Activated naive CD4-positive, alpha-beta T cell treated with anti-CD3 and anti-CD28 coated beads, Interleukin-2, amount 50 U/mL, for 72 hours (primary cell): ENCODE measurements around the gene PABPN1L. TPM values are rescaled to one million over a fixed set of nuclear protein-coding genes. Genes with fewer than 3 reads are reported as not detected.
A peak's percentile ranks its signal among the peaks of the same experiment; 100 is the strongest.

ENCODE experiments used
- ATAC-seq, 2 donors: fragments of 150-1000 bp; cut with Tn5 transposase; 2 replicates each; pipeline ENCODE4 v1.10.0; 2021; ENCODE audit warnings: mild to moderate bottlenecking in 2 of 2, moderate library complexity in 2 of 2
- DNase-seq, 2 donors: peaks; one replicate each; pipeline ENCODE4 v3.0.0; 2021 to 2022; ENCODE audit warnings: low spot score in 2 of 2
- H3K27ac Mint-ChIP-seq, 2 donors: one replicate each; pipeline ENCODE4 v1.8.0; 2022; ENCODE audit warnings: mild to moderate bottlenecking in 2 of 2, mixed read lengths in 2 of 2
- H3K36me3 Mint-ChIP-seq, 2 donors: one replicate each; pipeline ENCODE4 v1.8.0; 2022; ENCODE audit warnings: mixed read lengths in 2 of 2
- H3K9me3 Mint-ChIP-seq, 2 donors: one replicate each; pipeline ENCODE4 v1.8.0; 2022; ENCODE audit warnings: mixed read lengths in 2 of 2
- total RNA-seq, 2 donors: library from RNA; stranded (reverse); gene quantifications; one replicate each; pipeline ENCODE4 v1.2.3, GENCODE V29; 2022

PABPN1L gene
- total RNA-seq, 2 donors from 2014 or later, result not detected

DNA sequence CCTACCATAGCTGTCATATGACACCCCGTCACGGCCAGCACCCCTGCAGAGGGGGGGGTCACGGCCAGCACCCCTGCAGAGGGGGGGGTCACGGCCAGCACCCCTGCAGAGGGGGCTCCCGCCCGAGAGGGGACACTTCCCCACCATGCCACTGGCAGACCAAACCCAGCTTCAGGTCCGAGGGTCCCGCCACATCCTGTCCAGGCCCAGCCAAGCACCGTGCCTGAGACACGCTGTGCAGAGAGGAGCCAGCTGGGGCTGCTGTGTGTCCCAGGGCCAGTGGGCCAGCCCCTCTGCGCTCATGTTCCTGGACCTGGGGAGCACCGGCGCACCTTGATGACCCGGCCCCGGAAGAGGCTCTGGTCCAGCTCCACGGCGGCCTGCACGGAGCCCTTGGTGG, 1.9 kb downstream of the PABPN1L start:
- Mint-ChIP-seq H3K27ac (no peak overlapping the region), H3K36me3 (peaks cover 0 to 6% of the 10 kb centered on the region in 2 donors), H3K9me3 (no peaks in the 10 kb centered on the region)
- peak in 1 of 2 donors; percentile 28 for ATAC-seq
- DNase-seq, result no peak

DNA sequence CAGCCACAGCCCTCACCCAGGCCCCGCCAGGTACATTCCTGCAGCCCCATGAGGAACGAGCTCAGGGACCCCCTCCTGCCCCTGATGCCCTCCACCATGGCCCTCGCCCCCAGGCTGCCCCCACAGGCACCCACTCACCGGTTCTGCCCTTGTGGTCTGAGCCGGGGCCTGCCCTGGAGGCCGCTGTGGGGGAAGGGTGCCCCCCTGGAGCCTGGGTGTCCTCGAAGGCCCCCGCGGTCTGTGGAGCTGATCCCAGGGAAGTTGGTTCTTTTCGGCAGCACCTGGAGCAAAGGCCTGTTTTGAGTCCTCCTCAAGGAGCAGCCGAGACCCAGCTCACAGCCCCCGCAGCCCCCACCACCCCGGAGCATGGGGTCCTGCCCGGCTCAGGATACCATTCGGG, 2.4 kb downstream of the PABPN1L start:
- Mint-ChIP-seq H3K36me3 (peaks cover 0 to 6% of the 10 kb centered on the region in 2 donors), H3K27ac (no peak overlapping the region), H3K9me3 (no peaks in the 10 kb centered on the region)
- no peak for DNase-seq
- no peak for ATAC-seq

DNA sequence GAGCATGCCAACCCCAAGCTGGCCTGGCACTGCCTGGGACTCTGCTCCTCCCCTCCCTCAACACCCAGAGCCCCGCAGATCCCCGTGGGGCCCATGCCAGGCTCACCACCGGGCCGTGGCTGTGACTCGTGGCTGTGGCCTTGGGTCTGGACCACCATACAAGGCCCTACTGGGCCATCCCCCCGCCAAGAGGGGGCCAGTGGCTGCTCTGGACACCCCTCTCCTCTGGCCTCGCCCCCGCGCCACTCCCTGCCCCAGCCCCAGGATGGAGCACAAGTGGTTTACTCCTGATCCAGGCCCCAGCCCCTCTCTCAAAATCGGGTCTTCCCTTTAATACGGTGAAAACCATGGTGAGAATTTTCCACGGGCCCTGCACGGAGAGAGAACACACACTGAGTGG, 3.0 kb downstream of the PABPN1L start:
- no peak for DNase-seq
- Mint-ChIP-seq H3K36me3 (peaks cover 0 to 6% of the 10 kb centered on the region in 2 donors), H3K9me3 (no peaks in the 10 kb centered on the region), H3K27ac (no peak overlapping the region)
- no peak for ATAC-seq

DNA sequence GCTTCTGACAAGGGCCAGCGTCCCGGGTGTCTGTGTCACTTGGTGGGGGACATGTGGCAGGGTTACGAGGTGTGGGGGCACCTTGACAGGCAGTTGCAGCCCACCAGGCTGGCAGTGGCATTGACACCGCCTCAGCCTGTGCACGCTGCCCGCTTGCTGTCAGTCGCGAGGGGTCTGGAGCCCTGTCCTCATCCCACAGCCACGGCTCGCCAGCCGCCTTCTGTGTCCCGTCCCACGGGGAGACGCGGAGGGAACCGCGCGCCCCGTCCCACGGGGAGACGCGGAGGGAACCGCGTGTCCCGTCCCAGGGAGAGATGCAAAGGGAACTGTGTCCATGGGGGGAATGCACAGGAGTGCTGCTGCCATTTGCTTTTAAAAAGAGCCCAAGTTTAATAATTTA, 3.5 kb downstream of the PABPN1L start:
- no peak for DNase-seq
- H3K27ac Mint-ChIP-seq, result no peak overlapping the region
- no peaks in the 10 kb centered on the region for H3K9me3 Mint-ChIP-seq
- peaks cover 0 to 6% of the 10 kb centered on the region in 2 donors for H3K36me3 Mint-ChIP-seq
- ATAC-seq, result no peak

DNA sequence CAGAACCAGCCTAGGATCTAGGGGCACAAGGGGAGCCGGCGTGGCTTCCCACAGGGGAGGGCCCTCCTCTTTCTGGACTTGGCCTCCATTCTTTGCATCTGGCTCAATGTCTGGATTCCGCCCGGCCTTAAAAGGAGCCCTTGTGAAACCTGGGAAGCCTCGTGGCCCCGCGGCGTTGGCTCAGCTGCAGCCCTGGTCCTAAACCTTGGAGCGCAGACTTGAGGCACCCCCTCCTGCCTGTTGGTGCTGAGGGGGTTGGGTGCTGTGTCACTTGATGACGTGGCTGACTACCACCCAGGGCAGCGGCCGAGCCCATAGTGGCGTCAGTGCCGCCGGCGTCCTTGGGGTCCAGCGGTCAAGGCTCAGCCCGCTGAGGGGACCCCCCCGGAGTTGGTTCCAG, 5.1 kb downstream of the PABPN1L start:
- DNase-seq (no peak), ATAC-seq (no peak)
- peaks cover 7 to 16% of the 10 kb centered on the region in 2 donors for H3K36me3 Mint-ChIP-seq
- H3K27ac Mint-ChIP-seq, result no peak overlapping the region
- H3K9me3 Mint-ChIP-seq, result no peaks in the 10 kb centered on the region

DNA sequence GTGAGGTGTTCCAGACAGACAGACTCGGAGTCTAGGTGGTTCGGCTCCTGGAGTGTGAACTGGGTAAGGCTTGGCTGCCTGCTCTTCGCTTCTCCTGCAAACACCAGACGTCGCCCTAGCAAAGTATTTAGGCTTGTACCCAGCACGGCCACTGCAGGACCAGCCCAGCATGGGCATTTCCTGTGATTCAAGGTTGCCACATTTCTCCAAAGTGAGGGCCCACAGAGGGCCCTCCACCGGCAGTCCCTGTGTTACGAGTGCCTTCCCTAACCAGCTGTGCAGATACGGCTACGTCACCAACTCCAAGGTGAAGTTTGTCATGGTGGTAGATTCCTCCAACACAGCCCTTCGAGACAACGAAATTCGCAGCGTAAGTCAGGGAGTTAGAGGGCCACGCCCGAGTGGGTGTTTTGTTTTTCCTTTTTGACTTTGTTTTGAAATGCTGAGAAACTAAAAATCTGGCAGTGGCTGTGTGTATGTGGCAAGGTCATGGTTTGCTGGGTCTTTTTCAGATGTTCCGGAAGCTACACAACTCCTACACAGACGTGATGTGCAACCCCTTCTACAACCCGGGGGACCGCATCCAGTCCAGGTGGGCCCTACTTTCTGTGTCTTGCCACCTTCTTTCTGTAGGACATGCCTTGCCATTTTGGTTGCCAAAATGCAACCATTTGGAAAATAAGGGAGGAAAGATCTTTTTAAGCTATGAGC, 6.9 kb downstream of the PABPN1L start:
- Mint-ChIP-seq H3K9me3 (no peaks in the 10 kb centered on the region), H3K36me3 (peaks cover 7 to 16% of the 10 kb centered on the region in 2 donors), H3K27ac (no peak overlapping the region)
- no peak for DNase-seq
- no peak for ATAC-seq

DNA sequence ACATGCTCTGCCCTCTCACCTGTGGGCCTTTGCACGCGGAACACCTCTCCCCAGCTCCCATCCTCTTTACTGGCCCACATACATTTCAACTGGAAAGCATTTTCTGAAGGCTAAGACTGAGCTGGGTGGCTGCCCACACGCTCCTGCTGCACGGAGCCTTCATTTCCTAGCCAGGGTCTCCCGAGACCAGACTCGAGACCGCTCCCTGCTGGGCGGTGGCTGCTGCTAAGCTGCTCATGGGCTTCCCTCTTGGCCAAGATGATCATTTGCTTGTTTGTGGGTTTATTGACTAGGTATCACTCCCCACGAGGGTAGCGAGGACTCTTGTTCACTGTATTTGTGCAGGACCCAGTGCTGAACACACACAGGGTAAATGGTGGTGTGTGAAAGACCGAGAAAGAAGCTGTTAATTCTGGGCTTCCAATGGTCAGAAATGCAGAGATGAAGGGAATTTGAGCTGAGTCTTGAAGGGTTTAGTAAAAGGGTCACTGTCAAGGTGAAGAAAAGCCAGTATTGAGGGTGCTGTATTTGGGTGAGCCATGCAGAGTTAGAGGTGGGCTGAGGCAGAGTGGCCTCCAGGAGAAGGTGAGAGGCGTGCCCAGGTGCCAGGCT, 8.6 kb downstream of the PABPN1L start:
- ATAC-seq (peak; percentile 52 to 65), DNase-seq (peak; percentile 71 to 77)
- H3K9me3 Mint-ChIP-seq, result no peaks in the 10 kb centered on the region
- H3K36me3 Mint-ChIP-seq, result peaks cover 7 to 16% of the 10 kb centered on the region in 2 donors
- H3K27ac Mint-ChIP-seq, result peak overlapping the region; percentile 90 to 97

DNA sequence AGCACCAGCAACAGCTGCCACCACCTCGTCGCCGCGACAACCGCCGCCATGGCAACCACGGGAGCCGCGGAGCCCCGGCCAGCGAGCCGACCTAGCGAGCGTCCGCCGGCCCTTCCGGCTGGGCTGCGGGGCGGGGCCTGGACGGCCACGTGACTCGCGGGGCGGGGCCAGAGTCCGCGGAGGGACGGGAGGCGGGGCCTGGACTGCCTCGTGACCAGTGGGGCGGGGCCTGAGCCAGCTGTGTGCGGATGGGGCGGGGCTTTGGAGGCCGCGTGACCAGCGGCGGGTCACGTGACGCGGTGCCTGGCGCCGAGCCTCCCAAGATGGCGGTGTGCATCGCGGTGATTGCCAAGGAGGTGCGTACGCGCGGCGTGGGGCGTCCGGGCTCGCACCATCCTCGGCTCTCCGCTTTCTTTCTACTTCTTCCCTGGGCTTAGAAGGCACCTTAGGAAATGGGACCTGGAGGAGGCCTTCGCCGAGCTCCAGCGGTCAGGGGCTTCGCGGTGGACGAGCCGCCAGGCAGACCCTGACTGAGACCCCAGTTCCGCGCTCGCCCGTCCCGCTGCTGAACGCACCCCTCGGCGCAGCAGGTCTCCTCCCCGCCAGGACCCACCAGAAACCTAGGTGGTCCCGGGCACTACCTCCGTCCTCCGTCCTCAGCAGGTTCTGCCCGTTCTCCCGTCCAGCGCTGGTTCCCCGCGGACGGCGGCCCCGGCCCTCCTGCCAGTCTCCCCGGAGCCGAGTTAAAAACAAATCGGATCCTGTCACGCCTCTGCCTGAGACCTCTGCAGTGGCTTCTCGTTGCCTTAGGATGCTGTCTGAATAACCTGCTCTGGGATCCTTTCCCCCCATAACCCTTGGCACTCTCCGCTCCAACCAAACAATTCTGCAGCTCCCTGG, 9.4 kb downstream of the PABPN1L start, which contains the start of the genes GALNS and TRAPPC2L:
Gene GALNS, minus strand, starts transcription at position 120 of the 900 bp plus-strand sequence. Its CDS starts 70 bp downstream, at position 50.
Gene TRAPPC2L, plus strand, starts transcription at position 300 of the 900 bp plus-strand sequence. Its CDS starts 24 bp downstream, at position 324.
- H3K27ac Mint-ChIP-seq, result peak within 1 kb of the TSS; percentile 90 to 97
- DNase-seq (peak; percentile 99 to 100), ATAC-seq (peak; percentile 72 to 91)
- H3K36me3 Mint-ChIP-seq, result peaks cover 7 to 16% of the 10 kb centered on the region in 2 donors
- no peaks in the 10 kb centered on the region for H3K9me3 Mint-ChIP-seq

DNA sequence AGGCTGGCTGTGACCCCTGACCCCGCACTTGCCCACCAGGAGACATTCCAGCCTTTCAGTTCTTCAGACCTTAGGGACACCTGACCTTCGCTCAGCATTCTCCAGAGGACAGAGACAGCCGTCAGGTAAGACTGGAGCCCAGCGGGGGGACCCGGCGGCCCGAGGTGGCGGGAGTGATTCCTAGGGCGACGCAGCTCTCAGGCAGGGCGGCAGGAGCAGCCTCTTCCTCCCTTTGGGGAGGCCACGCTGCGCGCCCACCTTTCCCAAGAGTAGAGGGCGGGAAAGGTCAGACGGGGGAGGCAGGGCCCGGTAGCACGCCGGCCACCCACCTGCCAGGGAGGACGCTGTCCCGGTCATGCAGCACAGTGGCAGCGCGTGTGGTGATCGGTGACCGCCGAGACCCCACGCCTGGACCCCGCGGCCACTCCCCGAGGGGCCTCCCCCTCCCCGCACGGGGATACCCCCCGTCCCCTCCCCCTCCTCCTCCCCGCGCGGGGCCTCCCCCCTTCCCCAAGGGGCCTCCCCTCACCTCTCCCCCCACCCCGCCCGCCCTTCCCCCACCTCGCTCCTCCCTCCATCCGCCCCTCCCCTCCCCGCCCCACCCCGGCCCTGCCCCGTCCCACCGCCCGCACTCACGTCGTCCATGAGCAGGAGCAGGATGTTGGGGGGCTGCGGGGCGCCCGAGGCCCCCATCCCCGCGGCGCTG, 10.2 kb downstream of the PABPN1L start:
- DNase-seq (no peak), ATAC-seq (peak in 1 of 2 donors; percentile 56)
- no peak overlapping the region for H3K27ac Mint-ChIP-seq
- H3K9me3 Mint-ChIP-seq, result no peaks in the 10 kb centered on the region
- peaks cover 7 to 16% of the 10 kb centered on the region in 2 donors for H3K36me3 Mint-ChIP-seq

DNA sequence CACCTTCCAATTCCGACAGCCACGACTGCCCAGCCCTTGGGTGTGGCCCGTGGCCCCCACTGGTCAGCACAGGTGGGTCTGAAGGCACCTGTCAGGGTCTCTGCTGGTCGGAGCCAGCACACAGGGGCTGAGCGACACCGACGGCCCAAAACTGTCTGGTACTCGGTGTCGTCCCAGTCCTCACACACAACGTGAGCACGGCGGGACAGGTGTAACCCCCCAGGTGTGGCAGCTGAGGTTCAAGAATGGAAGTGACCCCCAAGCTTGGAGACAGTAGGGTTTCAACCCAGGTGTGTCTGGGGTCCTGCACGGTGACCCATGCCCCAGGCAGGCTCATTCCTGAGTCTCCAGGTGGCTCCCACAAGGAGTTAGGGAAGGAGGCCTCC, 10.7 kb downstream of the PABPN1L start:
- H3K9me3 Mint-ChIP-seq, result no peaks in the 10 kb centered on the region
- no peak overlapping the region for H3K27ac Mint-ChIP-seq
- ATAC-seq (no peak), DNase-seq (no peak)
- H3K36me3 Mint-ChIP-seq, result peaks cover 7 to 16% of the 10 kb centered on the region in 2 donors

DNA sequence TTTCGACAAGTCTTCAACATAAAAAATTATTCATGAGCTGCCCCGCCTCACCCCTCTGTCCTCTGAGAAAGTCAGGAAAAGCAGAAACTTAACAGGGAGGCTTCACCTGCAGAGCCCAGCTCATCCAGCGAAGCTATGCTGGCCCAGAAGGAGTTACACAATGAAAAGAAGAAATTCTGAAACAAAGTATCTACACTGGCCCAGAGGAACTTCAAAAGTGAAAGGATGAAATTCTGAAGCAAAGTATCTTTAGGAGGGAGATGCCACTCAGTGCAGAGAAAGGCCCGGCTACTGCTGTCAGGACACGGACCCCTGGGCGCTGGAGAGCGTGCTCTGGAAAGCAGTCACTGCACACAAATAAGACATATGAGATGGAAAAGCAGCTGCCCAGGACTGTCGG, 11.3 kb downstream of the PABPN1L start:
- peaks cover 7 to 11% of the 10 kb centered on the region in 2 donors for H3K36me3 Mint-ChIP-seq
- ATAC-seq, result no peak
- H3K27ac Mint-ChIP-seq, result peak overlapping the region; percentile 65 to 74
- DNase-seq, result no peak
- no peaks in the 10 kb centered on the region for H3K9me3 Mint-ChIP-seq

DNA sequence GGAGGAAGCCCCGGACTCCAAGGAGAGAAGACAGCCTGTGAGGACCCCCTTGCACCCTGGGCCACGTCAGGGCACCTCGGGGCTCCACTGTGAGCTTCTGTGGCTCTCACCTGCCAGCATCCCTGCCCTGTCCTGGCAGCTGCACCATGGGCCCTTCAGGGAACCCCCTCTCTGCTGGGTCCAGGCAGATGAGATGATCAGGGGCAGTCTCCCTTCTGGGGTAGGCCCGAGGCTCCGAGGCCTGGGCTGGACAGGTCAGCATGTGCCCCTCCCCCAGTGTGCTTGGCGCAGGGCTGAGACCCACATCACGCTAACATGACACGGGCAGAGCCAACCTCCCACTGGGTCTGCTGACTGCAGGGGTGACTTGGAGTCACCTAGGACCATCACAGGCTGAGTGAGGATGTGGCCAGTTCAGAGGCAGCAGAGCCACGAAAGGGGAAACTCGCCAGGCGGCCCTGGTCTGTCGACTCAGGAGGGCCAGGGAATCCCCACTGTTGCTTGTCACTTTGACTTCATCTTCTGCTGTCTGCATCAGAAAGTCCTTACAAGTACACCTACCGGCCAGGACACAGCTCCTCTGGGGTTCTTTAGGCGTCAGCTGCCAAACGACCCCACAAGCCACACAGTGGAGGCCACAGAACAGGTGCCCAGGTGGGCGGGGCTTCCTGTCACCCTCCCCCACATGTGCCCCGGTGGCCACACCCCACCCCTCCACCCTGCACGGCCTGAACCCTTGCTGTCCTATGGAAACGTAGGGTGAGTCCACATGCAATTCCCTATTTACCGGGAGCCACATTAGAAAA, 12.0 kb downstream of the PABPN1L start:
- H3K9me3 Mint-ChIP-seq, result no peaks in the 10 kb centered on the region
- ATAC-seq (peak in 1 of 2 donors; percentile 79), DNase-seq (peak in 1 of 2 donors; percentile 71)
- H3K27ac Mint-ChIP-seq, result peak overlapping the region; percentile 30 to 74
- H3K36me3 Mint-ChIP-seq, result peaks cover 7 to 10% of the 10 kb centered on the region in 2 donors

DNA sequence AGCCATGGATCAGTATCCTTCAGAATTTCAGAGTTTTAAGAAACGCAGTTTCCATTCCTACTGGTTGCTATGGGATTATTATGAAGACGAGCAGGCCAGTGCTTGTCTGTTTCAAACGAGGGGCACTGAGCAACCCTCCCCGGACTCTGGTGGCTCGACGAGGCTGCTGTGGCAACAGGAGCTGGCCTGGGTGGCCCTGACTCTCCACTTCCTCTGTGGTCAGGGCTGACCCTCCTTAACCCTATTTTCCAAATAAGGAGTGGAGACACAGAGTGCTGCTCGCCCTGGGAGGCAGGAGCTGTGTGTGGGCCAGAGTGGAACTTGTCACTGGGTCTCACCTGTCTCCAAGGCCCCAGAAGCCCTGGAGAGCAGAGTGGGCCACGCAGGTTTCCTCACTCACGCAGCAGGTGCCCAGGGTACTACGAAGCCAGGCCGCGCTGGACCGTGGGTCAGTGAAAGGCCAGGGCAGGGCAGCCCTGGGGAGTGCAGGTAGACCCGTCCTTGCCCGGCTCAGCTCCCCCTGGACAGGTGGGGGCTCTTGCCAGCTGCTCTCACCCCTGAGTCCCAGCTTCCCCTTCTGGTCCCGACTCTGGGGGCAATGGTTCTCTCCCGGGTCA, 13.0 kb downstream of the PABPN1L start:
- no peaks in the 10 kb centered on the region for H3K9me3 Mint-ChIP-seq
- H3K27ac Mint-ChIP-seq, result no peak overlapping the region
- no peak for ATAC-seq
- no peak for DNase-seq
- peaks cover 7 to 10% of the 10 kb centered on the region in 2 donors for H3K36me3 Mint-ChIP-seq

DNA sequence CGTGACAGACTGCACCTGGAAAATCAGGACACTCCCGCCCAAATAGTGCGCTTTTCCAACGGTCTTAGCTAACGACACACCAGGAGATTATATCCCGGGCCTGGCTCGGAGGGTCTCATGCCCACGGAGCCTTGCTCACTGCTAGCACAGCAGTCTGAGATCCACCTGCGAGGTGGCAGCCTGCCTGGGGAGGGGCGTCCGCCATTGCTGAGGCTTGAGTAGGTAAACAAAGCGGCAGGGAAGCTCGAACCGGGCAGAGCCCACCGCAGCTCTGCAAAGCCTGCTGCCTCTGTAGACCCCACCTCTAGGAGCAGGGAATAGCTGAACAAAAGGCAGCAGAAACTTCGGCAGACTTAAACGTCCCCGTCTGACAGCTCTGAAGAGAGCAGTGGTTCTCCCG, 14.8 kb downstream of the PABPN1L start:
- DNase-seq (no peak), ATAC-seq (no peak)
- no peaks in the 10 kb centered on the region for H3K9me3 Mint-ChIP-seq
- H3K27ac Mint-ChIP-seq, result no peak overlapping the region
- H3K36me3 Mint-ChIP-seq, result no peaks in the 10 kb centered on the region

DNA sequence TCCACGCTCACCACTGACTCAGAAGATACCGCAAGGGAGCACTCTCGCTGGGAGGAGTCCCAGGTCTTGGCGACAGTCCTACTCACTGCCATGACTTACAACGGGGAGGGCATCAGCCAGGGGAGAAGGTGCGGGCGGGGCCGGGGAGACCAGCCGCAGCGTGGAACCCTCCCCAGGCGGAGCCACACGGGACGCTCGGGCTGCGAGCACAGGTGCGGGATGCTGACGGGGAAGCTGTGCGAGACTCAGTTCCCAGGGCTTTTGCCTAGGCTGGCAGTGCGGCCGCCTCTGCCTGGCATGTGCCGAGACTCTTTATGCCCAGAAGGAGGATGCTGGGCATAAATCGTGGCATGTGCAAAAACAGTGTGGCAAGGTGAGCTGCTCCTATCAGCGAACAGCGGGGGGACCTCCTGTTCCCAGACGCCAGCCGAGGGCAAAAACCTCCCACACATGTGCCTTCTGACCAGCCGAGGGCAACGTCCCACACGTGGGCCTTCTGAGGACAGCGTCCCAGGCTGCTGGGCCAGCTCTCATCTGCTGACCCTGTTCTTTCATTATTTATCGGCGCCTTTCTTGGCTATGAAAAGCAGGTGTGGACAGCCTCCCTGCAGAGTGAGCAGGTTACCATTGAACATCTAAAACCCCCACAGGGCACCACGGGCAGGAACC, 15.8 kb downstream of the PABPN1L start:
- no peak overlapping the region for H3K27ac Mint-ChIP-seq
- no peaks in the 10 kb centered on the region for H3K9me3 Mint-ChIP-seq

More for the DNA sequence above, 15.8 kb downstream of the PABPN1L start:
- DNase-seq, result no peak
- H3K36me3 Mint-ChIP-seq, result no peaks in the 10 kb centered on the region
- ATAC-seq, result no peak
